H1 (cell line): ENCODE results near the gene KSR2. TPM values are rescaled to one million over a fixed set of nuclear protein-coding genes. Genes with fewer than 3 reads are reported as not detected.

ENCODE experiments used
- CTCF ChIA-PET: fragments of 300-600 bp; sonication (Branson Sonifier 250); formaldehyde crosslinking; loops from one replicate; lab custom pipeline; 2021; ENCODE audit not compliant: partially characterized antibody; lab: Charles Lee
- POLR2A ChIA-PET: fragments of 300-600 bp; sonication (Branson Sonifier 250); formaldehyde crosslinking; loops from one replicate; lab custom pipeline; 2021; ENCODE audit warnings: inconsistent platforms; ENCODE audit not compliant: partially characterized antibody; lab: Charles Lee
- DNase-seq, 2 experiments: peaks; one replicate each; pipeline versions ENCODE4 v3.0.0 to v3.0.0-alpha.2; 2010 to 2022; ENCODE audit warnings: low spot score in 2 of 2, low read depth in 1 of 2, mixed read lengths in 1 of 2
- FAIRE-seq: peaks from 2 replicates; lab custom pipeline; 2011; peaks lifted over from hg19 to GRCh38; lab: Jason Lieb, UNC
- H2AFZ ChIP-seq: 2 replicates; pipeline ENCODE4 v1.8.1; 2012; ENCODE audit warnings: low read length, inconsistent platforms
- H2AK5ac ChIP-seq: 2 replicates; pipeline ENCODE4 v1.6.1; 2013; ENCODE audit warnings: low read depth, low read length
- H2BK120ac ChIP-seq: replicated peaks from 2 replicates; pipeline ENCODE3; 2013; ENCODE audit warnings: low read depth, low read length, inconsistent platforms
- H2BK12ac ChIP-seq: 2 replicates; pipeline ENCODE4 v1.6.1; 2013; ENCODE audit warnings: low read depth, low read length
- H2BK15ac ChIP-seq: 2 replicates; pipeline ENCODE4 v1.6.1; 2013; ENCODE audit warnings: low read length
- H2BK20ac ChIP-seq: 2 replicates; pipeline ENCODE4 v1.6.1; 2013; ENCODE audit warnings: low read length
- H2BK5ac ChIP-seq: 2 replicates; pipeline ENCODE4 v1.6.1; 2013; ENCODE audit warnings: low read depth, low read length
- H3K14ac ChIP-seq: 2 replicates; pipeline ENCODE4 v1.6.1; 2013; ENCODE audit warnings: inconsistent platforms; ENCODE audit not compliant: insufficient read length
- H3K18ac ChIP-seq: 2 replicates; pipeline ENCODE4 v1.6.1; 2013; ENCODE audit warnings: low read length; ENCODE audit errors: extremely low read depth
- H3K23ac ChIP-seq: 2 replicates; pipeline ENCODE4 v1.6.1; 2013; ENCODE audit warnings: inconsistent platforms; ENCODE audit not compliant: insufficient read length
- H3K23me2 ChIP-seq: 2 replicates; pipeline ENCODE4 v1.6.1; 2013; ENCODE audit warnings: low read depth, low read length
- H3K27ac ChIP-seq: 2 replicates; pipeline ENCODE4 v1.6.1; 2011; ENCODE audit warnings: low read depth, low read length, inconsistent platforms
- H3K27me3 ChIP-seq, 4 experiments: replicated peaks in 1 of 4; 1 replicate in 1 of 4; 2 replicates in 3 of 4; pipeline versions ENCODE4 v1.6.1 to v1.8.1; 2011 to 2013; ENCODE audit warnings: low read length in 3 of 4, mild to moderate bottlenecking in 3 of 4, inconsistent platforms in 2 of 4, mixed read lengths in 2 of 4, moderate library complexity in 1 of 4; ENCODE audit not compliant: control insufficient read depth in 3 of 4, insufficient read depth in 3 of 4; ENCODE audit errors: extremely low read depth in 1 of 4
- H3K36me3 ChIP-seq, 4 experiments: 2 replicates each; pipeline versions ENCODE4 v1.6.1 to v1.8.1; 2011 to 2013; ENCODE audit warnings: mild to moderate bottlenecking in 4 of 4, low read length in 3 of 4, moderate library complexity in 2 of 4, control low read depth in 1 of 4, inconsistent platforms in 1 of 4; ENCODE audit not compliant: insufficient read depth in 4 of 4, control insufficient read depth in 2 of 4
- H3K4ac ChIP-seq: replicated peaks from 2 replicates; pipeline ENCODE3; 2013; ENCODE audit warnings: low read length, low read depth, mixed read lengths, inconsistent platforms; ENCODE audit not compliant: insufficient read length
- H3K4me1 ChIP-seq, 4 experiments: replicated peaks in 1 of 4; 1 replicate in 1 of 4; 2 replicates in 3 of 4; pipeline versions ENCODE4 v1.6.1 to v1.8.1; 2011 to 2013; ENCODE audit warnings: low read length in 3 of 4, inconsistent platforms in 2 of 4, mixed read lengths in 1 of 4; ENCODE audit not compliant: insufficient read depth in 4 of 4, control insufficient read depth in 3 of 4
- H3K4me2 ChIP-seq, 2 experiments: 2 replicates each; pipeline versions ENCODE4 v1.6.1 to v1.8.1; 2011 to 2013; ENCODE audit warnings: low read depth in 2 of 2, low read length in 2 of 2, control low read depth in 1 of 2, inconsistent platforms in 1 of 2, mild to moderate bottlenecking in 1 of 2; ENCODE audit not compliant: insufficient read depth in 1 of 2
- H3K4me3 ChIP-seq, 4 experiments: fragments of 200-600, 300-600 bp in 1 of 4; sonication (generic), shearing (Covaris generic), sonication (Bioruptor Twin) in 1 of 4; 2 replicates each; pipeline versions ENCODE4 v1.5.1 to v1.8.1; 2011 to 2016; ENCODE audit warnings: low read length in 4 of 4, low read depth in 3 of 4, control low read depth in 2 of 4, inconsistent platforms in 2 of 4, mild to moderate bottlenecking in 2 of 4, mixed read lengths in 1 of 4, moderate library complexity in 1 of 4; ENCODE audit not compliant: insufficient read depth in 2 of 4; ENCODE audit errors: extremely low read depth in 1 of 4
- H3K56ac ChIP-seq: replicated peaks from 2 replicates; pipeline ENCODE3; 2013; ENCODE audit warnings: low read depth, mild to moderate bottlenecking, mixed read lengths, low read length, inconsistent platforms; ENCODE audit not compliant: insufficient read length
- H3K79me1 ChIP-seq: 2 replicates; pipeline ENCODE4 v1.6.1; 2013; ENCODE audit warnings: low read depth, low read length, control low read depth
- H3K79me2 ChIP-seq, 2 experiments: 2 replicates each; pipeline versions ENCODE4 v1.6.1 to v1.8.1; 2012 to 2013; ENCODE audit warnings: low read length in 2 of 2, mild to moderate bottlenecking in 2 of 2, inconsistent platforms in 1 of 2; ENCODE audit not compliant: insufficient read depth in 2 of 2, control insufficient read depth in 1 of 2
- H3K9ac ChIP-seq, 4 experiments: replicated peaks in 1 of 4; 1 replicate in 1 of 4; 2 replicates in 3 of 4; pipeline versions ENCODE4 v1.6.1 to v1.8.1; 2011 to 2013; ENCODE audit warnings: low read depth in 3 of 4, low read length in 3 of 4, control low read depth in 2 of 4, mild to moderate bottlenecking in 2 of 4, moderate library complexity in 2 of 4, inconsistent platforms in 1 of 4; ENCODE audit errors: extremely low read depth in 1 of 4
- H3K9me3 ChIP-seq, 2 experiments: 2 replicates each; pipeline versions ENCODE4 v1.6.1 to v1.8.1; 2012 to 2013; ENCODE audit warnings: mild to moderate bottlenecking in 2 of 2, moderate library complexity in 2 of 2, control low read depth in 1 of 2, inconsistent platforms in 1 of 2, low read depth in 1 of 2, low read length in 1 of 2, mixed read lengths in 1 of 2; ENCODE audit not compliant: insufficient read depth in 2 of 2
- H4K20me1 ChIP-seq, 2 experiments: replicated peaks in 1 of 2; 2 replicates each; pipeline versions ENCODE3 to v1.8.1; 2011 to 2013; ENCODE audit warnings: inconsistent platforms in 2 of 2, low read length in 2 of 2, mild to moderate bottlenecking in 1 of 2; ENCODE audit not compliant: insufficient read depth in 2 of 2, control insufficient read depth in 1 of 2
- H4K5ac ChIP-seq: 2 replicates; pipeline ENCODE4 v1.6.1; 2013; ENCODE audit warnings: low read length, low read depth, mixed read lengths, inconsistent platforms; ENCODE audit not compliant: insufficient read length
- H4K8ac ChIP-seq: 2 replicates; pipeline ENCODE4 v1.8.0; 2013; ENCODE audit warnings: mild to moderate bottlenecking, moderate library complexity, low read length, inconsistent platforms; ENCODE audit not compliant: insufficient read depth; ENCODE audit errors: extremely low read depth
- H4K91ac ChIP-seq: replicated peaks from 2 replicates; pipeline ENCODE3; 2013; ENCODE audit warnings: low read length, mixed read lengths, inconsistent platforms; ENCODE audit not compliant: insufficient read length
- CREB1 ChIP-seq: IDR thresholded peaks from 2 replicates; pipeline ENCODE4 v1.6.1; 2012; ENCODE audit warnings: inconsistent platforms
- FOSL1 ChIP-seq: IDR thresholded peaks from 2 replicates; pipeline ENCODE4 v1.6.1; 2011; ENCODE audit warnings: mild to moderate bottlenecking, low read depth, low read length, moderate library complexity; ENCODE audit not compliant: insufficient read depth
- KDM1A ChIP-seq: fragments of 200-600, 300-600 bp; sonication (generic); IDR thresholded peaks from 2 replicates; pipeline ENCODE4 v1.7.1; 2016; ENCODE audit warnings: mild to moderate bottlenecking, low read length, borderline replicate concordance
- POLR2AphosphoS5 ChIP-seq: IDR thresholded peaks from 2 replicates; pipeline ENCODE4 v1.6.1; 2011; ENCODE audit warnings: low read depth, low read length
- RBBP5 ChIP-seq: IDR thresholded peaks from 2 replicates; pipeline ENCODE4 v1.7.1; 2012; ENCODE audit warnings: low read depth, mild to moderate bottlenecking, inconsistent platforms, low read length, moderate library complexity, borderline replicate concordance
- SIN3A ChIP-seq, 2 experiments: IDR thresholded peaks in 1 of 2; conservative IDR thresholded peaks in 1 of 2; 2 replicates each; pipeline ENCODE4 v1.6.1; 2011 to 2012; ENCODE audit warnings: low read length in 2 of 2, improper control_type of control experiment in 1 of 2, low read depth in 1 of 2, mild to moderate bottlenecking in 1 of 2
- SUZ12 ChIP-seq: fragments of 200-600 bp; sonication (generic); IDR thresholded peaks from 2 replicates; pipeline ENCODE4 v1.6.1; 2012; ENCODE audit warnings: mild to moderate bottlenecking, inconsistent platforms, low read length, moderate library complexity, mixed read lengths
- TAF7 ChIP-seq: optimal IDR thresholded peaks from 2 replicates; pipeline ENCODE3; 2011; ENCODE audit warnings: low read depth, mild to moderate bottlenecking, inconsistent platforms, low read length, moderate library complexity, borderline replicate concordance
- TEAD4 ChIP-seq: IDR thresholded peaks from 2 replicates; pipeline ENCODE4 v1.6.1; 2012; ENCODE audit warnings: low read depth, low read length, inconsistent platforms, mixed read lengths
- USF2 ChIP-seq: IDR thresholded peaks from 2 replicates; pipeline ENCODE4 v1.6.1; 2011; ENCODE audit warnings: low read length, improper control_type of control experiment
- WGBS, 2 experiments: shearing (Covaris generic) in 1 of 2; methylation state at CpG; one replicate each; pipeline versions ENCODE4 v1.1.6 to v1.1.7; 2013 to 2015; ENCODE audit warnings: low lambda C conversion rate in 2 of 2, mixed read lengths in 2 of 2, inconsistent platforms in 1 of 2, low coverage in 1 of 2, missing lambda C conversion rate in 1 of 2; ENCODE audit not compliant: insufficient replicate concordance in 2 of 2, insufficient coverage in 1 of 2, insufficient read length in 1 of 2; ENCODE audit errors: extremely low coverage in 1 of 2, missing lambda C conversion rate in 1 of 2; 5-methylcytosine and 5-hydroxymethylcytosine counted together
- polyA plus RNA-seq, 7 experiments: library from polyadenylated mRNA; depleted of rRNA in 3 of 7; stranded (reverse) in 5 of 7; unstranded in 2 of 7; fragments of >200 nt in 5 of 7; fragments of 200-250 nt in 2 of 7; gene quantifications; 1 replicate in 5 of 7; 2 replicates in 1 of 7; 4 replicates in 1 of 7; pipeline versions ENCODE4 v1.2.1 to v1.2.3, GENCODE V29; 2011 to 2013; ENCODE audit warnings: missing spikeins in 2 of 7, mixed read lengths in 2 of 7
- total RNA-seq: library from RNA; stranded (reverse); fragmentation: NEBNext Ultra II Directional; extraction: Animal tissue kit (Norgen Biotek cat#: 25700); gene quantifications from 2 replicates; pipeline ENCODE4 v1.2.1, GENCODE V29; 2021

The KSR2 gene
- total and polyA plus RNA-seq, 2 of the 8 experiments (the other 6 are each of a cell fraction or from before 2014, with no cell fraction given): 0.74 to 2.2 TPM

DNA sequence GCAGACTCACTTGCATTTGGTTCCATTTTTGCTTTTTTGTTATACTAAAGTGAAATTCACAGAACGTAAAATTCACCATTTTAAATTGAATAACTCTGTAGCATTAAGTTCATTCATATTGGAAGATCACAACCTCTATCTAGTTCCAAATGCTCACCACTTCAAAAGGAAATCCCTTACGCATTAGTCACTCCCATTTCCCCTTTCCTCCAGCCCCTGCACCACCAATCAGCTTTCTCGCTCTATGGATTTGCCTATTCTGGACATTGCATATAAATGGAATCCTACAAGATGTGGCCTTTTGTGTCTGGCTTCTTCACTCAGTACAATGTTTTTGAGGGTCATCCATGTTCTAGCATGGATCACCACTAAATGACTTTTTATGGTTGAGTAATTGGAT is 294.5 kb downstream of the KSR2 start:
- Histone ChIP-seq H3K18ac (no peak overlapping the region), H3K23ac (no peak overlapping the region), H4K20me1 (no peaks in the 10 kb centered on the region), H2BK15ac (no peak overlapping the region), H3K14ac (no peak overlapping the region), H3K36me3 (no peaks in the 10 kb centered on the region), H2BK20ac (no peak overlapping the region), H2BK120ac (no peak overlapping the region), H3K9ac (no peak overlapping the region), H3K23me2 (no peaks in the 10 kb centered on the region; the same call in 1 of the 2 replicates), H2BK12ac (no peak overlapping the region), H3K27ac (no peak overlapping the region), H3K9me3 (no peaks in the 10 kb centered on the region), H3K79me1 (no peaks in the 10 kb centered on the region), H2AFZ (no peak overlapping the region), H3K4me1 (peaks cover 0 to 4% (median 2%) of the 10 kb centered on the region in 4 experiments; a peak in 3 of 7 replicates), H3K4me3 (no peak overlapping the region), H4K91ac (no peak overlapping the region), H4K8ac (no peak overlapping the region), H3K56ac (no peak overlapping the region), H4K5ac (no peak overlapping the region), H2BK5ac (no peak overlapping the region), H3K4ac (no peak overlapping the region), H3K27me3 (no peaks in the 10 kb centered on the region), H3K79me2 (no peaks in the 10 kb centered on the region; a peak in 1 of 4 replicates), H3K4me2 (no peak overlapping the region), H2AK5ac (no peak overlapping the region)
- POLR2A ChIA-PET: no interaction called here
- 89% methylated on average over 3 of the region's 3 CpGs; no CpG with 5 or more reads in 1 of the 2 experiments for WGBS, 2 experiments
- CTCF ChIA-PET: interaction anchor here (0.7 kb wide), 1 partner anchor 82 kb away, joined by 5 read pairs; no protein-coding TSS in a partner anchor
- TF ChIP-seq USF2: no peak
- TF ChIP-seq TEAD4: no peak
- TF ChIP-seq RBBP5: no peak
- no peak for TF ChIP-seq KDM1A
- no peak for TF ChIP-seq CREB1
- TF ChIP-seq SUZ12: no peak
- TF ChIP-seq FOSL1: no peak
- TF ChIP-seq SIN3A (conservative IDR thresholded peaks at IDR 0.05 in 1 of 2, IDR thresholded peaks at IDR 0.05 in 1 of 2; ENCODE audit: low read depth in 1 of 2, low read length in 2 of 2): no peak
- TF ChIP-seq TAF7: no peak
- no peak for TF ChIP-seq POLR2AphosphoS5
- DNase-seq (no peak), FAIRE-seq (no peak)
